Smooth muscle cell (in vitro differentiated cells): ENCODE data around the gene KCNQ1. TPM values are rescaled to one million over a fixed set of nuclear protein-coding genes. Genes with fewer than 3 reads are reported as not detected.

Source experiments
- DNase-seq: peaks from one replicate; lab custom pipeline; 2025; ENCODE audit not compliant: unreplicated experiment; lab: John Stamatoyannopoulos, UW
- H2AFZ ChIP-seq: fragments of 200-600 bp; sonication (generic); 2 replicates; pipeline ENCODE4 v1.6.0; 2016; ENCODE audit warnings: antibody characterized with exemption, low read depth, mild to moderate bottlenecking
- H3F3A ChIP-seq: fragments of 200-600 bp; sonication (generic); 2 replicates; pipeline ENCODE4 v1.6.0; 2017; ENCODE audit warnings: antibody characterized with exemption, low read depth
- H3K27ac ChIP-seq: fragments of 200-600 bp; sonication (generic); 2 replicates; pipeline ENCODE4 v1.5.1; 2016; ENCODE audit warnings: low read depth, mild to moderate bottlenecking
- H3K27me3 ChIP-seq: fragments of 200-600 bp; sonication (generic); 2 replicates; pipeline ENCODE4 v1.6.1; 2016; ENCODE audit warnings: low read depth, mild to moderate bottlenecking
- H3K36me3 ChIP-seq: fragments of 200-600 bp; sonication (generic); 2 replicates; pipeline ENCODE4 v1.5.1; 2016; ENCODE audit warnings: low read depth
- H3K4me1 ChIP-seq: fragments of 200-600 bp; sonication (generic); 2 replicates; pipeline ENCODE4 v1.5.1; 2016; ENCODE audit warnings: low read depth
- H3K4me2 ChIP-seq: fragments of 200-600 bp; sonication (generic); 2 replicates; pipeline ENCODE4 v1.6.0; 2016; ENCODE audit warnings: mild to moderate bottlenecking
- H3K4me3 ChIP-seq: fragments of 200-600 bp; sonication (generic); 2 replicates; pipeline ENCODE4 v1.5.1; 2016; ENCODE audit warnings: mild to moderate bottlenecking
- H3K79me2 ChIP-seq: fragments of 200-600 bp; sonication (generic); 2 replicates; pipeline ENCODE4 v1.6.0; 2016; ENCODE audit warnings: low read depth, mild to moderate bottlenecking
- H3K9ac ChIP-seq: fragments of 200-600 bp; sonication (generic); 2 replicates; pipeline ENCODE4 v1.6.0; 2016; ENCODE audit warnings: low read depth
- H3K9me3 ChIP-seq: fragments of 200-600 bp; sonication (generic); replicated peaks from 2 replicates; pipeline ENCODE4 v1.5.1; 2016; ENCODE audit warnings: low read depth
- H4K20me1 ChIP-seq: fragments of 200-600 bp; sonication (generic); 2 replicates; pipeline ENCODE4 v1.6.0; 2016; ENCODE audit warnings: low read depth
- CTCF ChIP-seq: fragments of 200-600 bp; sonication (generic); IDR thresholded peaks from 2 replicates; pipeline ENCODE4 v1.5.1; 2017; ENCODE audit warnings: borderline replicate concordance, mild to moderate bottlenecking, antibody characterized with exemption; ENCODE audit not compliant: insufficient read depth, poor library complexity, severe bottlenecking
- WGBS: methylation state at CpG from one replicate; pipeline ENCODE4 v1.1.7; 2016; ENCODE audit warnings: low lambda C conversion rate; 5-methylcytosine and 5-hydroxymethylcytosine counted together
- polyA plus RNA-seq: library from polyadenylated mRNA; unstranded; fragments of >200 nt; fragmentation: Nextera tagmentation; extraction: Ambion mirVana; gene quantifications from 2 replicates; pipeline ENCODE4 v1.2.1, GENCODE V29; 2016
- total RNA-seq: library from RNA; depleted of rRNA; stranded (reverse); fragments of >200 nt; gene quantifications from 2 replicates; pipeline ENCODE4 v1.2.3, GENCODE V29; 2014

The KCNQ1 gene
- total and polyA plus RNA-seq, 2 experiments from 2014 or later: 1.3 to 2.3 TPM

GRCh38 chr11:2700415-2701211 is 255.8 kb downstream of the KCNQ1 start:
- H3K79me2 ChIP-seq: peaks cover 41% of the 10 kb centered on the region
- H2AFZ ChIP-seq: no peak overlapping the region
- no peaks in the 10 kb centered on the region for H3K36me3 ChIP-seq
- peak overlapping the region; percentile 85 for H3K9ac ChIP-seq
- no peaks in the 10 kb centered on the region for H3K27me3 ChIP-seq
- 43% methylated on average over 47 of the region's 52 CpGs for WGBS
- peaks cover 21% of the 10 kb centered on the region for H3K4me1 ChIP-seq
- no peaks in the 10 kb centered on the region for H3K9me3 ChIP-seq
- H3K4me3 ChIP-seq: peak overlapping the region; percentile 61
- no peak for TF ChIP-seq CTCF
- no peak for DNase-seq
- H3F3A ChIP-seq: peaks cover 15% of the 10 kb centered on the region
- peak overlapping the region; percentile 90 for H3K4me2 ChIP-seq
- H3K27ac ChIP-seq: peak overlapping the region; percentile 75
- H4K20me1 ChIP-seq: peaks cover 40% of the 10 kb centered on the region

GRCh38 chr11:2701230-2701629 is 256.4 kb downstream of the KCNQ1 start:
- Histone ChIP-seq H3K9ac (peak overlapping the region; percentile 45), H2AFZ (no peak overlapping the region), H3K27ac (peak overlapping the region; percentile 75), H4K20me1 (peaks cover 34% of the 10 kb centered on the region), H3K4me1 (peaks cover 19% of the 10 kb centered on the region), H3K9me3 (no peaks in the 10 kb centered on the region), H3F3A (peaks cover 15% of the 10 kb centered on the region), H3K79me2 (peaks cover 35% of the 10 kb centered on the region), H3K27me3 (no peaks in the 10 kb centered on the region), H3K36me3 (no peaks in the 10 kb centered on the region), H3K4me3 (no peak overlapping the region), H3K4me2 (peak overlapping the region; percentile 90)
- DNase-seq: no peak
- no peak for TF ChIP-seq CTCF
- WGBS: 70% methylated on average over 7 of the region's 7 CpGs

GRCh38 chr11:2701898-2702434 is 257.2 kb downstream of the KCNQ1 start:
- no peaks in the 10 kb centered on the region for H3K27me3 ChIP-seq
- H3K4me1 ChIP-seq: peaks cover 17% of the 10 kb centered on the region

More at GRCh38 chr11:2701898-2702434, 257.2 kb downstream of the KCNQ1 start:
- no peak overlapping the region for H2AFZ ChIP-seq
- peaks cover 26% of the 10 kb centered on the region for H4K20me1 ChIP-seq
- H3F3A ChIP-seq: peaks cover 15% of the 10 kb centered on the region
- peaks cover 28% of the 10 kb centered on the region for H3K79me2 ChIP-seq
- no peak for DNase-seq
- H3K4me3 ChIP-seq: no peak overlapping the region
- TF ChIP-seq CTCF: no peak
- H3K4me2 ChIP-seq: no peak overlapping the region
- H3K27ac ChIP-seq: no peak overlapping the region
- no peak overlapping the region for H3K9ac ChIP-seq
- no peaks in the 10 kb centered on the region for H3K36me3 ChIP-seq
- H3K9me3 ChIP-seq: no peaks in the 10 kb centered on the region
- WGBS: 88% methylated on average over 5 of the region's 5 CpGs
